HL-60 (cell line): ENCODE measurements around the gene PIAS2.

ENCODE experiments used
- CTCF ChIP-seq: IDR thresholded peaks from one replicate; pipeline ENCODE4 v1.5.1; 2011; ENCODE audit warnings: low read length, control low read depth, inconsistent platforms; ENCODE audit not compliant: insufficient read depth
- GABPA ChIP-seq: IDR thresholded peaks from 2 replicates; pipeline ENCODE4 v1.6.1; 2012; ENCODE audit warnings: low read depth
- POLR2AphosphoS5 ChIP-seq: IDR thresholded peaks from 2 replicates; pipeline ENCODE4 v1.6.1; 2012; ENCODE audit warnings: low read depth
- REST ChIP-seq: IDR thresholded peaks from 2 replicates; pipeline ENCODE4 v1.6.1; 2012; ENCODE audit warnings: low read depth; ENCODE audit not compliant: insufficient replicate concordance
- SPI1 ChIP-seq: IDR thresholded peaks from 2 replicates; pipeline ENCODE4 v1.6.1; 2012; ENCODE audit warnings: low read depth, mild to moderate bottlenecking, borderline replicate concordance

- no peak for TF ChIP-seq GABPA
- TF ChIP-seq CTCF: no peak
- no peak for TF ChIP-seq POLR2AphosphoS5
- no peak for TF ChIP-seq REST
- TF ChIP-seq SPI1: no peak
Measured at GRCh38 chr18:46920653-46921052, 3.3 kb upstream of the PIAS2 start.
